ENCODE results near the gene AGO1.
"Not testable (repeated sequence)": the region's sequence is repeated elsewhere in the genome, so short reads cannot be mapped to it uniquely, and the experiment has no call there.

Gene AGO1

DNA sequence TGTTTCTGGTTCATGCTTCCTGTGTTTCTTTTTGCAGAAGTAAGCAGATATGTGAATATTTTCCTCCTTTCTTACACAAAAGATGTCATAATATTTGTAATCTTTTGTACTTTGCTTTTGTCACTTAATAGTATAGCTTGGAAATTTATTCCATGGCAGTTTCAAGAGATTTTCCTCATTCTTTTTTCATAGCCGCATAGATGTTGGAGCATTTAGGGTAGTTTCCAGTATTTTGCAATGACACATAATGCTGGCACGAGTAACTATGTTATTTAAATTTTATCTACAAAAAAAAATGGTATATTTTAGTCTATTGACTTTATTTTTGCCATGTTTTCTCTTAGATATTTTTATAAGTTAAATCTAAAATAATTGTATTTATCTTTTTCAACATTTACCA, 88.6 kb downstream of the AGO1 start:
- Histone ChIP-seq H3K27ac (no peak overlapping the region), H3K4me3 (no peak overlapping the region)
- DNase-seq (ENCODE audit: low spot score), result no peak
- TF ChIP-seq, protein P1, sequence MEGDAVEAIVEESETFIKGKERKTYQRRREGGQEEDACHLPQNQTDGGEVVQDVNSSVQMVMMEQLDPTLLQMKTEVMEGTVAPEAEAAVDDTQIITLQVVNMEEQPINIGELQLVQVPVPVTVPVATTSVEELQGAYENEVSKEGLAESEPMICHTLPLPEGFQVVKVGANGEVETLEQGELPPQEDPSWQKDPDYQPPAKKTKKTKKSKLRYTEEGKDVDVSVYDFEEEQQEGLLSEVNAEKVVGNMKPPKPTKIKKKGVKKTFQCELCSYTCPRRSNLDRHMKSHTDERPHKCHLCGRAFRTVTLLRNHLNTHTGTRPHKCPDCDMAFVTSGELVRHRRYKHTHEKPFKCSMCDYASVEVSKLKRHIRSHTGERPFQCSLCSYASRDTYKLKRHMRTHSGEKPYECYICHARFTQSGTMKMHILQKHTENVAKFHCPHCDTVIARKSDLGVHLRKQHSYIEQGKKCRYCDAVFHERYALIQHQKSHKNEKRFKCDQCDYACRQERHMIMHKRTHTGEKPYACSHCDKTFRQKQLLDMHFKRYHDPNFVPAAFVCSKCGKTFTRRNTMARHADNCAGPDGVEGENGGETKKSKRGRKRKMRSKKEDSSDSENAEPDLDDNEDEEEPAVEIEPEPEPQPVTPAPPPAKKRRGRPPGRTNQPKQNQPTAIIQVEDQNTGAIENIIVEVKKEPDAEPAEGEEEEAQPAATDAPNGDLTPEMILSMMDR (IDR thresholded peaks at IDR 0.05), result no peak

DNA sequence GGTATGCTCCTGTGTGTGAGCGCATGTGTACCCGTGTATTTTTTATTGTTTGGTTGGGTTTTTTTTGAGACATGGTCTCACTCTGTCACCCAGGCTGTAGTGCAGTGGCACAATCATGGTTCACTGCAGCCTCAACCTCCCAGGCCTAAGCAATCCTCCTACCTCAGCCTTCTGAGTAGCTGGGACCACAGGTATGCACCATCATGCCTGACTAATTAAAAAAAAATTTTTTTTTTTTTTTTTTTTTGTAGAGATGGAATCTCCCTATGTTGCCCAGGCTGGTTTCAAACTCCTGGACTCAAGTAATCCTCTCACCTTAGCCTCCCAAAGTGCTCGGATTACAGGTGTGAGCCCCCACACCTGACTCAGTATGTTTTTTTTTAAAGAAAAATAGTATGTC, 89.6 kb downstream of the AGO1 start:
- H3K4me3 ChIP-seq; DNase-seq (ENCODE audit: low spot score); H3K27ac ChIP-seq: not testable (repeated sequence)

DNA sequence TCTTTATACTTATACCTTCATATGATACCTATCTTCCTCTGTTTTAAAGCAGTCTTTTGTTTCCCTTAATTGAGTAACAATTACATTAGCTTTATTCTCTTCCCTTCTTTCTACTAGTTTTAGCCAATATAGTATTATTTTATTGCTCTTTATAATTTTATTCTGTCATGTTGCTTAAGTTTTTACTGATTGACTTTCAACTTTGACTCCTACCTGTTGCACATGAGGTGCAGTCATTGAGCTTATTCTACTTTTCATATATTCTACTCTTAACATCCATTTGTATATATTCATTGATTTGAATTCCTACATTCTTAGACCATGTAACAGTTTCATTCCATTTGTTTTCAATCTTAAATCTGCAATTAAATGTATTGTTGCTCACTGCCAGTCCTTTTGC, 97.1 kb downstream of the AGO1 start:
- TF ChIP-seq, protein P1 (IDR thresholded peaks at IDR 0.05), result no peak
- no peak overlapping the region for H3K27ac ChIP-seq
- no peak overlapping the region for H3K4me3 ChIP-seq
- no peak for DNase-seq (ENCODE audit: low spot score)

Measured in coronary artery (tissue), 2 donors.